IgD-negative memory B cell (primary cell): ENCODE data around the gene RIPK4. TPM values are rescaled to one million over a fixed set of nuclear protein-coding genes. Genes with fewer than 3 reads are reported as not detected.
"Not testable (repeated sequence)": the region's sequence is repeated elsewhere in the genome, so short reads cannot be mapped to it uniquely, and the experiment has no call there.

Experiments used
- H3K27ac Mint-ChIP-seq, 3 donors: one replicate each; pipeline ENCODE4 v1.8.0; 2020 to 2022; ENCODE audit warnings: mild to moderate bottlenecking in 3 of 3, mixed read lengths in 3 of 3, moderate library complexity in 1 of 3
- H3K27me3 Mint-ChIP-seq: one replicate; pipeline ENCODE4 v1.8.0; 2021; ENCODE audit warnings: mixed read lengths
- H3K36me3 Mint-ChIP-seq: one replicate; pipeline ENCODE4 v1.8.0; 2020; ENCODE audit warnings: mild to moderate bottlenecking, mixed read lengths
- H3K4me1 Mint-ChIP-seq, 3 donors: one replicate each; pipeline ENCODE4 v1.8.0; 2020 to 2022; ENCODE audit warnings: mixed read lengths in 3 of 3, mild to moderate bottlenecking in 1 of 3
- H3K4me3 Mint-ChIP-seq, 4 donors: one replicate each; pipeline ENCODE4 v1.8.0; 2020 to 2022; ENCODE audit warnings: mild to moderate bottlenecking in 4 of 4, mixed read lengths in 4 of 4, moderate library complexity in 3 of 4
- H3K9me3 Mint-ChIP-seq, 3 donors: one replicate each; pipeline ENCODE4 v1.8.0; 2020 to 2021; ENCODE audit warnings: mixed read lengths in 3 of 3, mild to moderate bottlenecking in 1 of 3
- polyA plus RNA-seq: library from polyadenylated mRNA; unstranded; fragments of 300-500 nt; fragmentation: Illumina TruSeq; gene quantifications from one replicate; pipeline ENCODE4 v1.2.3, GENCODE V29; 2021

Gene RIPK4
- polyA plus RNA-seq, 1 donor from 2014 or later: not detected

DNA sequence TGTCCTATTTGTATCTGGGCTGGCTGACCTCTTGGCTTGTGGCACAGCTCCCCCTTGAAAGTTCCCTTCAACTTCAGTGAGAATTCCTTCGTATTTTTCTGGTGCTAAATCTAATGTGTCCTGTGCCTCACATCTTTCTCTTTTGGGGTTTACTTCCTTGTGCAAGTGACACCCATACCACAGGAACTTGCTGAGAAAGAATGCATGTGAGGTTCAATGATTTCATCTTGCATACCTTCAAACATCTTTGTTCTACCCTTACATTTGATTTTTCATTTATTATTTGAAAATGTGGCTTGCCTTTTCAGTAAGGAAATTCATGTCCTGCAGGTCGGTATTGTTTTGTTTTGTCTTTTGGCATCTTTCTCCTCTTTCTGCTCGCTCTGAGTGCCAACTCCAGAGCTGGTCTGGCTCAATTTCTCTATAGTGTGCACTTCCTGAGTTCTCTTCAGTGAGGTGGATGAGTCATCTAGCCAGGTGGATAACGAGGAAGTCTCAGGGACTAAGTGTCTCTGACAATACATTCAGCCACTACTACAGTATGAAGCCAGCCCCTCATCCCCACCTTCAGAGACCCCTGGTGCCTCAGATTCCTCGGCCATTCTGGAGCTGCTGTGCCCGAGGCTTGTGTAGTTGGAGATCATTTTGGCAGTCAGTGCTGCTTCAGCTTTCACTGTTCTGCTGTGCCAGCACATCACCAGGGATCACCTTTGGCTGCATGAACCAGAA is 59.5 kb downstream of the RIPK4 start:
- H3K27ac Mint-ChIP-seq: no peak overlapping the region
- H3K9me3 Mint-ChIP-seq: peaks cover 4 to 8% (median 4%) of the 10 kb centered on the region in 3 donors
- H3K27me3 Mint-ChIP-seq: peaks cover 28% of the 10 kb centered on the region
- no peaks in the 10 kb centered on the region for H3K36me3 Mint-ChIP-seq
- H3K4me1 Mint-ChIP-seq: peaks cover 0 to 2% (median 0%) of the 10 kb centered on the region in 3 donors
- no peak overlapping the region for H3K4me3 Mint-ChIP-seq

DNA sequence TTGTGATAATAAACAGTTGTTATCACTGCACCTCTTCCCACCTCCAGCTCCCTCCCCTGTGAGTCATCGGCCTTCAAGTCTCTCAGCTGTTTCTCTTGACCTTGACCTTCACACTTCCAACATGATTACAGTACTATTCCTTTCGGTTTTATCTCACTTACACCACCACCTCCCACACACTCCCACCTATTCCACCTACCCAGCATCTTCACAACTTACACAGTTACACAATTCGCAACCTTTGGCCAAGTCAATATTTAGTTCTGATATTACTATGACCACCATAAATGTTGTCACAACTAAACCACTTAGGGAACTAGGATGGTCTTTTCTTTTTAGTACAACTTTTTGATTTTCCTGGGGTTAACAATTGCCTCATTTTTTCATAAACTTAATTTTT is 60.2 kb downstream of the RIPK4 start:
- Mint-ChIP-seq H3K9me3 (peaks cover 4 to 8% (median 4%) of the 10 kb centered on the region in 3 donors), H3K36me3 (no peaks in the 10 kb centered on the region), H3K27me3 (peaks cover 26% of the 10 kb centered on the region), H3K4me3 (no peak overlapping the region), H3K27ac (peak overlapping the region in 1 of 3 donors; percentile 18), H3K4me1 (peaks cover 0 to 2% (median 0%) of the 10 kb centered on the region in 3 donors)

DNA sequence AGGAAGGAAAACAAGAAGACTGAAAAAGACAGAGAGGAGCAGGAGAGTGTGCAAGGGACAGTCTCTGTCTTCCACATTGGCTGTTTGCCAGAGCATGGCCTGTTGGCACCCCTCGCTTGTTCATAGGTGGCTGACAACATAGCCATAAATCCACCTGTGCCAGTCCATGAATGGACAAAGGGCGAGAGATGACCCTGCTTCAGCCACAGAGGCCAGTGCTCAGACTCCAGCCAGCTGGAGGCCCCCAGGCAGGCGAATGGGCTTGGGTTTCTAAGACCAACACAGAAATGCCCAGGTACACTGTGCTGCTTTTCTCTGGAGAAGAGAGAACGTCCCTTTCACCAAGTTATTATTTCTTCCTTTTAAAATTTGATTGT is 60.6 kb downstream of the RIPK4 start:
- H3K4me1 Mint-ChIP-seq: peaks cover 0 to 2% (median 0%) of the 10 kb centered on the region in 3 donors
- H3K27ac Mint-ChIP-seq: no peak overlapping the region
- peaks cover 26% of the 10 kb centered on the region for H3K27me3 Mint-ChIP-seq
- H3K4me3 Mint-ChIP-seq: no peak overlapping the region
- H3K36me3 Mint-ChIP-seq: no peaks in the 10 kb centered on the region
- peaks cover 4 to 8% (median 4%) of the 10 kb centered on the region in 3 donors for H3K9me3 Mint-ChIP-seq

DNA sequence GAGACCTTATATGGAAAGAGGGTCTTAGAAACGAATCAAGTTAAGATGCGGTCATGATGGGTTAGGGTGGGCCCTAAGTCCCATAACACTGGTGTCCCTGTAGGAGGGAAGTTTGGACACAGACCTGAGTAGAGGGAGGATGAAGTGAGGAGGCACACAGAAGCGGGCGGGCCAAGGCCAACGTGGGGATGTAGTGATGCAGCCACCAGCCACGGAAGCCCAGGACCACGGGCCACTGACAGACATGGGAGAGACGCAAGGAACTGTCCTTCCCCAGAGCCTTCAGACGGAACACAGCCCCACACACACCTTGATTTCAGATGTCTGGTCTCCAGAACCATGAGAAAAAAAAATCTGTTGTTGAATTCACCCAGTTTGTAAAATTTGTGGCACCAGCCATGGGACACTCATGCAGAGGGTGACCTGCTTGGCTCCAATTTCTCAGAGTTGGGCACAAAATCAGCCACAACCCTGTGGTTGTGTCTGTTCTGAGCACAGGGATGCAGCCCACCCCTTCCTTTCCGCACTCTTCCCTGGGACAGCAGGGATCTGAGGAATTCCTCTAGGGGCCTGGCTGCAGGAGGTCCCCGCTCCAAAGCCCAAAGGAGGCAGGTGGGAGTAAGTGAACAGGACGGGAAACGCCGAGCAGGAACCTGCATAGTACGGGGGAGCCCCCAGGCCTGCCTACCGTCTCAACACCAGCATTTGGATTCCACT is 61.1 kb downstream of the RIPK4 start:
- H3K27ac Mint-ChIP-seq: no peak overlapping the region
- H3K9me3 Mint-ChIP-seq: peaks cover 4 to 8% (median 4%) of the 10 kb centered on the region in 3 donors
- peaks cover 0 to 2% (median 0%) of the 10 kb centered on the region in 3 donors for H3K4me1 Mint-ChIP-seq
- no peaks in the 10 kb centered on the region for H3K36me3 Mint-ChIP-seq
- peak overlapping the region in 1 of 4 donors; percentile 57 for H3K4me3 Mint-ChIP-seq
- H3K27me3 Mint-ChIP-seq: peaks cover 23% of the 10 kb centered on the region

DNA sequence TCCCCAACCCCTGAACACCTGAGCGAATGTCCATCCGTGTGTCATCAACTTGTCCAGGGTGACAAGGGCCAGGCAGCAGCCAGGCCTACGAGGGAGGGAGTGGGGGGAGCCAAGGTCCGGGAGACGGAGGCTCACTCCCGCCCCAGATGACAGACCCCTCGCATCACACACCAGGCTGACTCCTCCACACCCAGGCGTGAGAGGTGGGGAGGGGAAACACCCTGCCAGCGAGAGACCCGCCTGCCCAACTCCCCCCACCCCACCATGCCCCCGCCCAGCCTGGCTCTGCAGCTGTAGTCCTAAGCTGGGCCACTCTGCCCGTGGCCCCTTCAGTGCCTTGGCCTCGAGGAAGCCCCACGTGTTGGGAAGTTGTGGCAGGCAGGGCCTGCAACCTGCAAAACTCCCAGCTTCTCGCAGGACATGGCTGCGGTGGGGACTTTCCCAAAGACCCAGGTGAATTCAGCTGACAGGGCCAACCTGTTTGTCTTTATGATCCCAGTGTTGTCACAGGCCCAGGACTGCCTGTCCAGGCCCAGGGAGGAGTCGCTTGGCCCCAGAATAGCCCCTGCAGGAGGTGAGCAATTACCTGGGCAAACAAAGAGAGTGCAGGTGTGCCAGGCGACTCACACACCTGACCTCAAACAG is 62.9 kb downstream of the RIPK4 start:
- H3K27me3 Mint-ChIP-seq: peaks cover 27% of the 10 kb centered on the region
- no peaks in the 10 kb centered on the region for H3K36me3 Mint-ChIP-seq
- H3K4me1 Mint-ChIP-seq: peaks cover 0 to 2% (median 0%) of the 10 kb centered on the region in 3 donors

DNA sequence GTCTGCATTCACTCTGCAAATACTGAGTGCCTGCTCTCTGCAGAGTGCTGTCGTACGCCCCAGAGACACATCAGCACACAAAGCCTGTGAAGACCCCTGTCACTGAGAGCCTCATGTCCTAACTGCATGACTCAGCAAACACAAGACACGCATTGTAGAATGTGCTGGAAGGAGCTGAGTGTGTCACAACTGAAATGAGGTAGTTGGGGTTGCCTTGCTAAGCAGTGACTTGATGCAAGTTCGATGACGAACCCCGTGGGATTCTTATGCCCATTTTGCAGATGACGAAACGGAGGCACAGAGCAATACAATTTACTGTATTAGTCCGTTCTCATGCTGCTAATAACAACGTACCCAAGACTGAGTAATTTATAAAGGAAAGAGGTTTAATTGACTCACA is 65.1 kb downstream of the RIPK4 start:
- no peak overlapping the region for H3K4me3 Mint-ChIP-seq
- H3K27me3 Mint-ChIP-seq: peaks cover 22% of the 10 kb centered on the region
- H3K36me3 Mint-ChIP-seq: no peaks in the 10 kb centered on the region
- H3K27ac Mint-ChIP-seq: no peak overlapping the region
- peaks cover 3 to 10% (median 3%) of the 10 kb centered on the region in 3 donors for H3K9me3 Mint-ChIP-seq
- peaks cover 0 to 2% (median 0%) of the 10 kb centered on the region in 3 donors for H3K4me1 Mint-ChIP-seq

More for the DNA sequence above, 62.9 kb downstream of the RIPK4 start:
- peaks cover 4 to 10% (median 4%) of the 10 kb centered on the region in 3 donors for H3K9me3 Mint-ChIP-seq
- H3K27ac Mint-ChIP-seq: no peak overlapping the region
- H3K4me3 Mint-ChIP-seq: no peak overlapping the region

DNA sequence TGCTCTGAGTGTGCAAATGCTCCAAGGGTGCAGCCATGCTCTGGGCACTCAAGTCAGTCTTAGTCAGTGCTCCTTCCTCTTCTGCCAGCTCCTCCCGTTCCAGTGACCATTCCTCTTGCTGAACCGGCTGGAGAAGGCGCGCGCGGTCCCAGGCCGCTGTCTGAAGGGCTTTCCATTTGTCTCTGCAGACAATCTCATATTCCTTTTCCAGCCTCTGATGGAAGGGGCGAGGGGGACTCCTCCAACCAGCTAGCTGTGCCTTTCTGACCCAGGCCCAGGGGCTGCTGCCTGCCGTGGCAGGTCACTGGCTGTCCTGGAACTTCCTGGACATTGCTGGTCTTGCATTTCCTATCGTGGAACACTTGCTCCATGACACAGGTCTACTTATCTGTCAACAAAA is 67.5 kb downstream of the RIPK4 start:
- Mint-ChIP-seq H3K4me3 (no peak overlapping the region), H3K27me3 (peaks cover 9% of the 10 kb centered on the region), H3K4me1 (peaks cover 0 to 2% (median 0%) of the 10 kb centered on the region in 3 donors), H3K9me3 (peaks cover 0 to 8% (median 0%) of the 10 kb centered on the region in 3 donors), H3K36me3 (no peaks in the 10 kb centered on the region), H3K27ac (no peak overlapping the region)

DNA sequence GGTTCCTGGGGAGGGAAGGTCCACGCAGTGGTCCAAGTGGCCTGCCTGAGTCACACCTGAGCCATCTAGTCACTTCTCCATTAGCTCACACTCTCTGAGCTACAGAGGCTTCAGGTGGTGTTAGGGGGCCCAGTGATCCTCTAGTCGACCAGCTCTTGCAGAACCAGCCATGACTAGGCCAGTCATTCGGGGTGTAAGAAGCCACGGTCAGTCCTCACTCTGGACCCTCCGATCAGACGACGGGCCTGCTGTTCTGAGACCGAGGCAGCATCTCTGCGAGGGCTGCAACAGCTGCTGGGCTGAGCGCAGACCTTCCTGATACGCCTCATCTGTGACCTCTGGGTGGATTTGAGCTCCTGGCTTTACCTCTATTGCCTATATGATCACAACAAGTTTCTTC is 68.8 kb downstream of the RIPK4 start:
- no peak overlapping the region for H3K4me3 Mint-ChIP-seq
- H3K36me3 Mint-ChIP-seq: no peaks in the 10 kb centered on the region
- H3K4me1 Mint-ChIP-seq: no peaks in the 10 kb centered on the region
- peaks cover 9% of the 10 kb centered on the region for H3K27me3 Mint-ChIP-seq
- H3K27ac Mint-ChIP-seq: no peak overlapping the region
- peaks cover 0 to 9% (median 0%) of the 10 kb centered on the region in 3 donors for H3K9me3 Mint-ChIP-seq

DNA sequence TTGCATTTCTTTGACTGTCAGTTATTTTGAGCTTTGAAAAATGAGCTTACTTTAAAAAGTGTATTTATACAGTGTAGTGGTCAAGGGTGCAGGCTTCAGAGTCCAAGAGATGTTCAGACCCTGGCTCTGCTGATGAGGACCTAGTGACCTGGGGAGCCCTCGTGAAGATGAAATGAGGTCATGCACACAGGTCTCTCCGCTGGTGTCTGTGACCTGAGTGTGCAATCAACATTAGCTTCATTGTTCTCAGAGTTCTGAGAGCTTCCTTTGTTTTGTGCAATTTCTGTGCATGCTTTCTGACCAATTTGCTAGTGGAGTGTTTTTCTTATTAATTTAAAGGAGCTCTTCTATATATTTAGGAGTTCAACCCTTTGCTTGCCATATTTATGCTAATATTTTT is 71.3 kb downstream of the RIPK4 start:
- Mint-ChIP-seq H3K9me3 (peaks cover 0 to 9% (median 0%) of the 10 kb centered on the region in 3 donors), H3K27me3 (peaks cover 9% of the 10 kb centered on the region), H3K4me1 (no peaks in the 10 kb centered on the region), H3K36me3 (no peaks in the 10 kb centered on the region), H3K4me3 (no peak overlapping the region), H3K27ac (no peak overlapping the region)

DNA sequence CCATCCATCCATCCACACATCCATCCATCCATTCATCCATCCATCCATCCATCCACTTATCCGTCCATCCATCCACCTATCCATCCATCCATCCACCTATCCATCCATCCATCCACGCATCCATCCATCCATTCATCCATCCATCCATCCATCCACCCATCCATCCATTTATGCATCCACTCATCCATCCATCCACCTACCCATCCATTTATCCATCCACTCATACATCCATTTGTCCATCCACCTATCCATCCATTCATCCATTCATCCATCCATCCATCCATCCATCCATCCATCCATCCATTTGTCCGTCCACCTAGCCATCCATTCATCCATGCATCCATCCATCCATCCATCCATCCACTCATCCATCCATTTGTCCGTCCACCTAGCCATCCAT is 72.8 kb downstream of the RIPK4 start:
- H3K9me3 Mint-ChIP-seq, H3K27me3 Mint-ChIP-seq, H3K4me1 Mint-ChIP-seq, H3K27ac Mint-ChIP-seq, H3K4me3 Mint-ChIP-seq, H3K36me3 Mint-ChIP-seq: not testable (repeated sequence)

DNA sequence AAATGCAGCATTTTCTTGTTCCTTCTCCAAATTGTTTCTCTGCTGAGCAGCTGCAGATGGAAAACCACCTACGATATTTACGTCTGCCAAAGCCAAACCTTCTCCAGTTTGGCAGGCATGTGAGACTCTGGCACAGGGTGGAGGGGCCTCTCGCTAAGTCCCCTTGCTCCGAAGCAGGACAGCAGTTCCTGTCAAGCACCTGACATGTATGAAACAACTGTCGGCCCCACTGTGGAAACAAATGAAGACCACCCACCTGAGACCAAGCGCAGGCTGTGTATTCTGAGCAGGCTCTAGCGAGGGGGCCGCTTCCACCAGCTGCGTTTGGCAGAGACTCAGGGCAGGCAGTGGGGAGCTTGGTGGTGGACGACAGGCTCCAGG is 74.7 kb downstream of the RIPK4 start:
- Mint-ChIP-seq H3K27me3 (peaks cover 5% of the 10 kb centered on the region), H3K4me3 (no peak overlapping the region), H3K36me3 (no peaks in the 10 kb centered on the region), H3K4me1 (no peaks in the 10 kb centered on the region), H3K27ac (peak overlapping the region in 1 of 3 donors; percentile 3), H3K9me3 (peaks cover 3% of the 10 kb centered on the region in 3 donors)

DNA sequence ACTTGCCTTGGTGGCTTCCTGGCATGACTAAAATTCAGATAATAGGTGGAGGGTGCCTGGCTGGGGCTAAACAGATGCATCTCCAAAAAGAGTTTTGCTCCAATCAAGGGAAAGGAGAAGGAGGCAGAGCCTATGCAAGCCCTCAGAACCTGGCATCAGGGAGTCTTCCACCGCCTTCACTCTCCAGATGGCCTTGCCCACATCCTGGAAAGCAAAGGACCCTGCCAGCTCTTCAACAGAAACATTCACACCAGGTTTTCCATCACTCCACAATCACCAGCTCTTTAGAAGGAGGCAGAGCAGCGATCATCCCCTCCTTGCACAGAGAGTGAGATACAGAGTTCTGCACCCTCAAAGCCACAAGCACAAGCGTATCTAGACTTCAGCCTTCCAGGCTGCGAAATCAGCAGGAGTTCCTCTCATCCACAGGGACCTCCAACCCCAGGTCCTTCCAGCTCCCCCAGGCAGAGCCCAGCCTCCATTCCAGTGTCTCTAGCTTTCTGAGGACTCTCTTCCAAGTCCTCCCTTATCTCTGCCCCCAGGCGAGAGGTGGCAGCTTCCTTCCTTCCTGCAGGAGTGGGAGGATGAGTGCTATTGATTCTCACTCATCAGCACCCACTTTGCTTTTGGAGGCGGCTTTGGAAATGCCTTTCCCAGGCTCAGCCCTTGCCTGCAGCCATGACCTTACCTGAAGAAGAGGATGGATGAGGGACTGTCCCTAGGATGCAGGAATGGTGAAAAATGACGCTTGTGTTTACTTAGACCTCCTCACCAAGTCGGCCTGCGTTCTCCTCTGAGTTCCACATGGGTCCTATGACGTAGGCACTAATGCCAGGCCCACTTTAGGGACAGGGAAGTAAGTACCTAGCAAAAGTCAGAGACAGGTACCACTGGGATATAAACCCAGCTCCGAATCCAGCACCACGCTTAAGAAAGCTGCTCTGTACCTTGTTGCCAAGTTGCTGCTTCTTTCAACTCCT is 75.4 kb downstream of the RIPK4 start:
- peak overlapping the region in 1 of 3 donors; percentile 34 for H3K27ac Mint-ChIP-seq
- H3K4me1 Mint-ChIP-seq: no peaks in the 10 kb centered on the region

More for the DNA sequence above, 75.4 kb downstream of the RIPK4 start:
- no peak overlapping the region for H3K4me3 Mint-ChIP-seq
- no peaks in the 10 kb centered on the region for H3K36me3 Mint-ChIP-seq
- peaks cover 8% of the 10 kb centered on the region for H3K27me3 Mint-ChIP-seq
- H3K9me3 Mint-ChIP-seq: peaks cover 3% of the 10 kb centered on the region in 3 donors
